Activated CD4-positive, alpha-beta T cell treated with anti-CD3 and anti-CD28 coated beads, Interleukin-2, amount 10 ng/mL, durations not matched to agents 24 days and 14 days (primary cell): Measurements from ENCODE around the gene GPR78. TPM values are rescaled to one million over a fixed set of nuclear protein-coding genes. Genes with fewer than 3 reads are reported as not detected.

Source experiments
- DNase-seq: peaks from one replicate; pipeline ENCODE4 v3.0.0; 2022
- H3K27ac Mint-ChIP-seq: one replicate; pipeline ENCODE4 v1.8.0; 2022; ENCODE audit warnings: mild to moderate bottlenecking, mixed read lengths
- H3K27me3 Mint-ChIP-seq: one replicate; pipeline ENCODE4 v1.8.0; 2022; ENCODE audit warnings: mixed read lengths
- H3K36me3 Mint-ChIP-seq: one replicate; pipeline ENCODE4 v1.8.0; 2022; ENCODE audit warnings: low read depth, mild to moderate bottlenecking, mixed read lengths
- H3K4me1 Mint-ChIP-seq: one replicate; pipeline ENCODE4 v1.8.0; 2021; ENCODE audit warnings: mixed read lengths
- H3K4me3 Mint-ChIP-seq: one replicate; pipeline ENCODE4 v1.8.0; 2022; ENCODE audit warnings: mild to moderate bottlenecking, moderate library complexity, mixed read lengths
- H3K9me3 Mint-ChIP-seq: one replicate; pipeline ENCODE4 v1.8.0; 2021; ENCODE audit warnings: mixed read lengths
- intact Hi-C: fragments of 100-400 bp; cut with micrococcal nuclease; formaldehyde crosslinking; loops from one replicate; pipeline ENCODE4 v1.15.1; 2023
- total RNA-seq: library from RNA; stranded (reverse); gene quantifications from 2 replicates; pipeline ENCODE4 v1.2.3, GENCODE V29; 2022

The GPR78 gene
- not detected in 2 replicates for total RNA-seq

GRCh38 chr4:8580321-8581093, at the start of gene GPR78:
Gene GPR78, plus strand, starts transcription at chr4:8580392. Its CDS starts 591 bp downstream, at chr4:8580983.
- Mint-ChIP-seq H3K4me3 (no peak within 1 kb of the TSS), H3K27me3 (no peaks in the 10 kb centered on the region), H3K36me3 (no peaks in the 10 kb centered on the region), H3K9me3 (no peaks in the 10 kb centered on the region), H3K4me1 (no peaks in the 10 kb centered on the region), H3K27ac (no peak within 1 kb of the TSS)
- DNase-seq, result peak; percentile 90
- intact Hi-C loops, result no loop called here

- Mint-ChIP-seq H3K27ac (no peak overlapping the region), H3K9me3 (peaks cover 7% of the 10 kb centered on the region), H3K4me1 (peaks cover 4% of the 10 kb centered on the region), H3K27me3 (no peaks in the 10 kb centered on the region), H3K36me3 (no peaks in the 10 kb centered on the region), H3K4me3 (no peak overlapping the region)
- intact Hi-C loops, result no loop called here
- no peak for DNase-seq
Measured at GRCh38 chr4:8532245-8532781, 47.9 kb upstream of the GPR78 start.

- no peaks in the 10 kb centered on the region for H3K27me3 Mint-ChIP-seq
Measured at GRCh38 chr4:8533274-8533865, 46.8 kb upstream of the GPR78 start.

GRCh38 chr4:8534129-8534528, 46.1 kb upstream of the GPR78 start:
- H3K9me3 Mint-ChIP-seq, result peaks cover 7% of the 10 kb centered on the region
- intact Hi-C loops, result no loop called here
- DNase-seq, result no peak
- no peak overlapping the region for H3K4me3 Mint-ChIP-seq
- no peak overlapping the region for H3K27ac Mint-ChIP-seq
- H3K4me1 Mint-ChIP-seq, result peaks cover 4% of the 10 kb centered on the region
- no peaks in the 10 kb centered on the region for H3K36me3 Mint-ChIP-seq
- H3K27me3 Mint-ChIP-seq, result no peaks in the 10 kb centered on the region

More at GRCh38 chr4:8533274-8533865, 46.8 kb upstream of the GPR78 start:
- intact Hi-C loops, result no loop called here
- H3K4me3 Mint-ChIP-seq, result no peak overlapping the region
- no peak for DNase-seq
- H3K9me3 Mint-ChIP-seq, result peaks cover 7% of the 10 kb centered on the region
- H3K27ac Mint-ChIP-seq, result no peak overlapping the region
- H3K4me1 Mint-ChIP-seq, result peaks cover 4% of the 10 kb centered on the region
- no peaks in the 10 kb centered on the region for H3K36me3 Mint-ChIP-seq

- H3K9me3 Mint-ChIP-seq, result peaks cover 7% of the 10 kb centered on the region
- peaks cover 6% of the 10 kb centered on the region for H3K4me1 Mint-ChIP-seq
- no peaks in the 10 kb centered on the region for H3K36me3 Mint-ChIP-seq
- H3K4me3 Mint-ChIP-seq, result no peak overlapping the region
- no peak for DNase-seq
- intact Hi-C loops, result no loop called here
- no peaks in the 10 kb centered on the region for H3K27me3 Mint-ChIP-seq
- no peak overlapping the region for H3K27ac Mint-ChIP-seq
Measured at GRCh38 chr4:8534611-8535010, 45.6 kb upstream of the GPR78 start.

- Mint-ChIP-seq H3K4me3 (no peak overlapping the region), H3K27ac (no peak overlapping the region), H3K9me3 (peaks cover 7% of the 10 kb centered on the region), H3K4me1 (peaks cover 11% of the 10 kb centered on the region), H3K27me3 (no peaks in the 10 kb centered on the region), H3K36me3 (no peaks in the 10 kb centered on the region)
- no peak for DNase-seq
- intact Hi-C loops, result no loop called here
Measured at GRCh38 chr4:8536467-8536866, 43.7 kb upstream of the GPR78 start.

- Mint-ChIP-seq H3K27ac (no peak overlapping the region), H3K4me1 (peaks cover 11% of the 10 kb centered on the region), H3K36me3 (no peaks in the 10 kb centered on the region), H3K27me3 (no peaks in the 10 kb centered on the region), H3K4me3 (no peak overlapping the region), H3K9me3 (peaks cover 7% of the 10 kb centered on the region)
- no peak for DNase-seq
- intact Hi-C loops, result no loop called here
Measured at GRCh38 chr4:8537041-8537461, 43.1 kb upstream of the GPR78 start.

GRCh38 chr4:8538076-8538702, 42.0 kb upstream of the GPR78 start:
- DNase-seq, result no peak
- Mint-ChIP-seq H3K27ac (no peak overlapping the region), H3K36me3 (no peaks in the 10 kb centered on the region), H3K4me3 (no peak overlapping the region), H3K9me3 (peaks cover 7% of the 10 kb centered on the region), H3K27me3 (no peaks in the 10 kb centered on the region), H3K4me1 (peaks cover 10% of the 10 kb centered on the region)
- intact Hi-C loops, result no loop called here

GRCh38 chr4:8538703-8539567, 41.3 kb upstream of the GPR78 start:
- H3K27ac Mint-ChIP-seq, result no peak overlapping the region

GRCh38 chr4:8539661-8540060, 40.5 kb upstream of the GPR78 start:
- DNase-seq, result peak; percentile 64
- intact Hi-C loops, result no loop called here

More at GRCh38 chr4:8538703-8539567, 41.3 kb upstream of the GPR78 start:
- Mint-ChIP-seq H3K9me3 (peaks cover 7% of the 10 kb centered on the region), H3K4me1 (peaks cover 9% of the 10 kb centered on the region), H3K4me3 (no peak overlapping the region), H3K27me3 (no peaks in the 10 kb centered on the region), H3K36me3 (no peaks in the 10 kb centered on the region)
- intact Hi-C loops, result no loop called here
- no peak for DNase-seq

GRCh38 chr4:8540072-8540471, 40.1 kb upstream of the GPR78 start:
- peak overlapping the region; percentile 81 for H3K27ac Mint-ChIP-seq
- H3K36me3 Mint-ChIP-seq, result no peaks in the 10 kb centered on the region
- no peaks in the 10 kb centered on the region for H3K27me3 Mint-ChIP-seq

More at GRCh38 chr4:8539661-8540060, 40.5 kb upstream of the GPR78 start:
- H3K36me3 Mint-ChIP-seq, result no peaks in the 10 kb centered on the region
- peaks cover 7% of the 10 kb centered on the region for H3K4me1 Mint-ChIP-seq
- H3K9me3 Mint-ChIP-seq, result peaks cover 2% of the 10 kb centered on the region
- H3K27ac Mint-ChIP-seq, result peak overlapping the region; percentile 81
- peak overlapping the region; percentile 58 for H3K4me3 Mint-ChIP-seq
- no peaks in the 10 kb centered on the region for H3K27me3 Mint-ChIP-seq

GRCh38 chr4:8540586-8540985, 39.6 kb upstream of the GPR78 start:
- H3K27me3 Mint-ChIP-seq, result no peaks in the 10 kb centered on the region
- DNase-seq, result no peak
- H3K9me3 Mint-ChIP-seq, result no peaks in the 10 kb centered on the region
- H3K36me3 Mint-ChIP-seq, result no peaks in the 10 kb centered on the region
- H3K27ac Mint-ChIP-seq, result peak overlapping the region; percentile 81
- intact Hi-C loops, result no loop called here
- H3K4me3 Mint-ChIP-seq, result no peak overlapping the region
- H3K4me1 Mint-ChIP-seq, result peaks cover 7% of the 10 kb centered on the region

More at GRCh38 chr4:8540072-8540471, 40.1 kb upstream of the GPR78 start:
- Mint-ChIP-seq H3K4me3 (peak overlapping the region; percentile 58), H3K4me1 (peaks cover 7% of the 10 kb centered on the region), H3K9me3 (no peaks in the 10 kb centered on the region)
- DNase-seq, result peak; percentile 73
- intact Hi-C loops, result no loop called here

GRCh38 chr4:8540991-8541390, 39.2 kb upstream of the GPR78 start:
- no peak for DNase-seq
- Mint-ChIP-seq H3K36me3 (no peaks in the 10 kb centered on the region), H3K4me1 (peaks cover 7% of the 10 kb centered on the region), H3K4me3 (no peak overlapping the region), H3K9me3 (no peaks in the 10 kb centered on the region), H3K27ac (no peak overlapping the region), H3K27me3 (no peaks in the 10 kb centered on the region)
- intact Hi-C loops, result no loop called here
